Tibial nerve (tissue), 4 donors: ENCODE measurements around the gene COMMD1. TPM values are rescaled to one million over a fixed set of nuclear protein-coding genes. Genes with fewer than 3 reads are reported as not detected.

Experiments used
- DNase-seq, 2 donors: peaks; one replicate each; pipeline ENCODE4 v3.0.0-alpha.2; 2019; ENCODE audit warnings: low spot score in 2 of 2
- H3K27ac ChIP-seq, 4 donors: fragments of 200-600 bp; sonication (generic) in 3 of 4; one replicate each; pipeline ENCODE4 v1.5.1; 2017 to 2019; ENCODE audit warnings: mild to moderate bottlenecking in 1 of 4
- H3K27me3 ChIP-seq, 2 donors: fragments of 200-600 bp; sonication (generic) in 1 of 2; one replicate each; pipeline versions ENCODE4 v1.5.1 to v1.6.0; 2017 to 2019
- H3K36me3 ChIP-seq, 3 donors: fragments of 200-600 bp; sonication (generic); one replicate each; pipeline ENCODE4 v1.5.1; 2018 to 2019
- H3K4me1 ChIP-seq, 4 donors: fragments of 200-600 bp; sonication (generic) in 3 of 4; one replicate each; pipeline ENCODE4 v1.5.1; 2017 to 2019
- H3K4me3 ChIP-seq, 4 donors: fragments of 200-600 bp; sonication (generic) in 3 of 4; one replicate each; pipeline ENCODE4 v1.5.1; 2017 to 2019; ENCODE audit warnings: mild to moderate bottlenecking in 1 of 4, moderate library complexity in 1 of 4
- H3K9me3 ChIP-seq, 4 donors: fragments of 200-600 bp; sonication (generic) in 3 of 4; one replicate each; pipeline ENCODE4 v1.5.1; 2017 to 2019
- EP300 ChIP-seq, 2 donors: sonication (generic); formaldehyde crosslinking; IDR thresholded peaks; one replicate each; pipeline ENCODE4 v1.6.1; 2017; ENCODE audit warnings: antibody characterized with exemption in 2 of 2, mild to moderate bottlenecking in 1 of 2
- POLR2A ChIP-seq, 2 donors: fragments of 450-650 bp; IDR thresholded peaks; one replicate each; pipeline ENCODE4 v1.6.1; 2017; ENCODE audit warnings: antibody characterized with exemption in 2 of 2, mild to moderate bottlenecking in 2 of 2, moderate library complexity in 2 of 2
- WGBS, 2 donors: methylation state at CpG; one replicate each; pipeline ENCODE4 v1.1.5; 2018; 5-methylcytosine and 5-hydroxymethylcytosine counted together
- small RNA-seq: library from RNA; depleted of rRNA; stranded (forward); fragments of <200 nt; gene quantifications from one replicate; pipeline ENCODE3, GENCODE V24; 2016
- total RNA-seq, 4 donors: library from RNA; depleted of rRNA; stranded (reverse); fragments of >200 nt; gene quantifications; one replicate each; pipeline ENCODE4 v1.1.0, GENCODE V29; 2016
- TF ChIP-seq, protein P1 (sequence below), 5 experiments: fragments of 200-600 bp in 3 of 5; fragments of 450-650 bp in 2 of 5; sonication (generic) in 3 of 5; IDR thresholded peaks; one replicate each; pipeline ENCODE4 v1.5.1; 2016 to 2019; ENCODE audit warnings: antibody characterized with exemption in 5 of 5, mild to moderate bottlenecking in 3 of 5, moderate library complexity in 2 of 5

Gene COMMD1
- total RNA-seq, 4 donors from 2014 or later, result 29.6 to 49.2 (median 43.7) TPM

DNA sequence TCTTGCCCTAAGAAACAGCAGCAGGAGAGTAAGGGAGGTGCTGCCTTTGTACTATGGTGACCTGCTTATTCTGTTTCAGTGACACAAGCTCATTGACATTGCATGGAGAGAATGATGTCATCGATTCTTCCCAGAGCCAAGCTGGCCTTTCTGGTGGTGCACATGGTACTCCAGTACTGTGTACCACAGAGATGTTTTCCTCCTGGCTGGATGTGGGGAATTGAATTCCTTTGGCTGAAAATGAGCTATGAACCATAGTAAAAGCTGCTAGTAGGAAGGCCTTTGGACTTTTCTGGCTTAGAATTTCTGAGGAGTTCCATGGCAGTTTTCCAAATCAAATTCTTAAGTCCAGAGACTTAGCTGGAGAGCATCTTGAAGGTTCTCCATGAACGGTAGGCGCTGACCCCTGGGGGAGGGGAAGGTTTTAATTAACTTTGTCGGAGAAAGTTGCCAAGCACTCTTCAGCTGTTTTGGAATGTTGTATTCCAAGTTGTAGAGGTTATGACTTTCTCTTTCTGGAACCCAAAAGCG, 273.3 kb downstream of the COMMD1 start:
- Histone ChIP-seq H3K36me3 (no peaks in the 10 kb centered on the region), H3K4me1 (peaks cover 0 to 27% (median 0%) of the 10 kb centered on the region in 4 donors), H3K27ac (peak overlapping the region in 2 of 4 donors; percentile 47 to 66), H3K27me3 (no peaks in the 10 kb centered on the region), H3K9me3 (no peaks in the 10 kb centered on the region), H3K4me3 (no peak overlapping the region)
- TF ChIP-seq POLR2A (IDR thresholded peaks at IDR 0.05), result no peak
- TF ChIP-seq, protein P1, sequence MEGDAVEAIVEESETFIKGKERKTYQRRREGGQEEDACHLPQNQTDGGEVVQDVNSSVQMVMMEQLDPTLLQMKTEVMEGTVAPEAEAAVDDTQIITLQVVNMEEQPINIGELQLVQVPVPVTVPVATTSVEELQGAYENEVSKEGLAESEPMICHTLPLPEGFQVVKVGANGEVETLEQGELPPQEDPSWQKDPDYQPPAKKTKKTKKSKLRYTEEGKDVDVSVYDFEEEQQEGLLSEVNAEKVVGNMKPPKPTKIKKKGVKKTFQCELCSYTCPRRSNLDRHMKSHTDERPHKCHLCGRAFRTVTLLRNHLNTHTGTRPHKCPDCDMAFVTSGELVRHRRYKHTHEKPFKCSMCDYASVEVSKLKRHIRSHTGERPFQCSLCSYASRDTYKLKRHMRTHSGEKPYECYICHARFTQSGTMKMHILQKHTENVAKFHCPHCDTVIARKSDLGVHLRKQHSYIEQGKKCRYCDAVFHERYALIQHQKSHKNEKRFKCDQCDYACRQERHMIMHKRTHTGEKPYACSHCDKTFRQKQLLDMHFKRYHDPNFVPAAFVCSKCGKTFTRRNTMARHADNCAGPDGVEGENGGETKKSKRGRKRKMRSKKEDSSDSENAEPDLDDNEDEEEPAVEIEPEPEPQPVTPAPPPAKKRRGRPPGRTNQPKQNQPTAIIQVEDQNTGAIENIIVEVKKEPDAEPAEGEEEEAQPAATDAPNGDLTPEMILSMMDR (IDR thresholded peaks at IDR 0.05), result no peak
- peak in 1 of 2 donors; percentile 64 for TF ChIP-seq EP300 (IDR thresholded peaks at IDR 0.05)
- peak in 1 of 2 donors; percentile 40 for DNase-seq
- 45 to 59% methylated on average over 5 of the region's 5 CpGs for WGBS, 2 donors

DNA sequence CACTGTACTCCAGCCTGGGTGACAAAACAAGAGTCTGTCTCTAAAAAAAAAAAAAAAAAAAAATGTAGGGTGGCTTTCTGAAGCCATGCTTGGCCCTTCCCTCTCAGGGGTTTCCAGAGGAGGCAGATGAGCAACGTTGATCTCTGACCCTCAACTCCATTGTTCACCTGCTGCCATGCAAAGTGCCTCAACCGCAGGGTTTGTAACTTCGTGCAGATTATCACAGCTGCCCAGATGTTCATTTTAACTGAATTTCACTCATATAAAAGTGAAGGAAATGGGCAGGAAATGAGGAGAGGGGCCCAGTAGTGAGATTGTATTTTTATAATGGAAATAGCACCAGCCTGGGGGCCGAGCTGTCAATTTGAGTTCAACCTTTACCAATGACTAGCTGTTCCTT, 275.5 kb downstream of the COMMD1 start:
- peaks cover 0 to 28% (median under 1%) of the 10 kb centered on the region in 4 donors for H3K4me1 ChIP-seq
- WGBS, 2 donors, result 73 to 81% methylated on average over 4 of the region's 4 CpGs
- no peak overlapping the region for H3K4me3 ChIP-seq
- no peaks in the 10 kb centered on the region for H3K27me3 ChIP-seq
- no peak for DNase-seq
- H3K27ac ChIP-seq, result no peak overlapping the region
- TF ChIP-seq, protein P1 (IDR thresholded peaks at IDR 0.05), result no peak
- TF ChIP-seq EP300 (IDR thresholded peaks at IDR 0.05) (no peak), POLR2A (IDR thresholded peaks at IDR 0.05) (no peak)
- H3K36me3 ChIP-seq, result no peaks in the 10 kb centered on the region
- H3K9me3 ChIP-seq, result no peaks in the 10 kb centered on the region

DNA sequence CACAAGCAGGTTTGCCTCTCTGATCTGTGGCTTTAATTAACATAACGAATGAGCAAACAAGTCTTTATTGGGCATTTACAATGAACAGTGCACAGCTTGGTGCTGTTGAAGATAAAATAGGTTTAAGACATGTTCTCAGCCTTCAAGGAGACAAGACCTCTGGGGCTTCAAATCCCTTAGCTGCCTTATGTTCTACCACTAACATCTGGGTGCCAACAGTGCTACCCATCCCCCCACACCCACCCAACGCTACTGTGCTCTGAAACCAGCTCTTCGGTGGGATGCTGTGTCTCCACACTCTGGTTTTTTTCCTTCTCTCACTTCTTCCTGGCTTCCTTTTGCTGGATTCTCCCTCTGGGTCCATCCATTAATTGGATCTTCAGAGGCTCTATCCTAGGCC, 276.4 kb downstream of the COMMD1 start:
- Histone ChIP-seq H3K27ac (no peak overlapping the region), H3K4me1 (peaks cover 0 to 32% (median 2%) of the 10 kb centered on the region in 4 donors), H3K9me3 (no peaks in the 10 kb centered on the region), H3K4me3 (no peak overlapping the region), H3K27me3 (no peaks in the 10 kb centered on the region), H3K36me3 (no peaks in the 10 kb centered on the region)
- TF ChIP-seq EP300 (IDR thresholded peaks at IDR 0.05) (no peak), POLR2A (IDR thresholded peaks at IDR 0.05) (no peak)
- TF ChIP-seq, protein P1 (IDR thresholded peaks at IDR 0.05), result no peak
- DNase-seq, result no peak
- 85 to 90% methylated on average over 3 of the region's 3 CpGs for WGBS, 2 donors

- TF ChIP-seq EP300 (IDR thresholded peaks at IDR 0.05), result no peak
- TF ChIP-seq POLR2A (IDR thresholded peaks at IDR 0.05), result no peak
- H3K4me3 ChIP-seq, result no peak overlapping the region
- 20 to 56% methylated on average over 3 of the region's 3 CpGs for WGBS, 2 donors
- no peak for DNase-seq
- no peaks in the 10 kb centered on the region for H3K9me3 ChIP-seq
- no peaks in the 10 kb centered on the region for H3K27me3 ChIP-seq
- H3K27ac ChIP-seq, result no peak overlapping the region
- H3K36me3 ChIP-seq, result no peaks in the 10 kb centered on the region
- peaks cover 0 to 8% (median 4%) of the 10 kb centered on the region in 4 donors for H3K4me1 ChIP-seq
Observed at GRCh38 chr2:62184512-62185230, 279.2 kb downstream of the COMMD1 start.

Small RNA genes lying within 50 kb of the gene (small RNA-seq; reads per million reads assigned to genes)
- not detected for gene RF00019

Other genes with a start within 250 kb of the COMMD1 start
- gene FAM161A, start 51.6 kb upstream of the COMMD1 start, total RNA-seq, result 1 to 10 TPM; 2.8 to 8.0 (median 5.7) TPM
- gene CCT4, start 17.0 kb upstream of the COMMD1 start, total RNA-seq, result 10 to 100 TPM; 58.4 to 77.0 (median 64.1) TPM